ENCODE results near the gene IRF2.
"Not testable (repeated sequence)": the region's sequence is repeated elsewhere in the genome, so short reads cannot be mapped to it uniquely, and the experiment has no call there.

Gene IRF2

DNA sequence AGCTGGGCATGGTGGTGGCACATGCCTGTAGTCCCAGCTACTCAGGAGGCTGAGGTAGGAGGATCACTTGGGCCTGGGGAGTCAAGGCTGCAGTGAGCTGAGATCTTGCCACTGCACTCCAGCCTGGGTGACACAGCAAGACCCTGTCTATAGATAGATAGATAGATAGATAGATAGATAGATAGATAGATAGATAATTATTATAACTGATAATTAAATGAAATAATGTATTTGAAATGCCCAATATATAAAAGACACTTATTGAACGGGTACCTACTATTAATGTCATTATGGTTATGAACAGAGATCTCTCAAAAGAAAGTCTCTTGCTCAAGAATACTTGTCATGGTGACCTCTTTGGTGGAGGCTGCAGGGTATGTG lies 131.5 kb downstream of the IRF2 start:
- DNase-seq, result not testable (repeated sequence)

DNA sequence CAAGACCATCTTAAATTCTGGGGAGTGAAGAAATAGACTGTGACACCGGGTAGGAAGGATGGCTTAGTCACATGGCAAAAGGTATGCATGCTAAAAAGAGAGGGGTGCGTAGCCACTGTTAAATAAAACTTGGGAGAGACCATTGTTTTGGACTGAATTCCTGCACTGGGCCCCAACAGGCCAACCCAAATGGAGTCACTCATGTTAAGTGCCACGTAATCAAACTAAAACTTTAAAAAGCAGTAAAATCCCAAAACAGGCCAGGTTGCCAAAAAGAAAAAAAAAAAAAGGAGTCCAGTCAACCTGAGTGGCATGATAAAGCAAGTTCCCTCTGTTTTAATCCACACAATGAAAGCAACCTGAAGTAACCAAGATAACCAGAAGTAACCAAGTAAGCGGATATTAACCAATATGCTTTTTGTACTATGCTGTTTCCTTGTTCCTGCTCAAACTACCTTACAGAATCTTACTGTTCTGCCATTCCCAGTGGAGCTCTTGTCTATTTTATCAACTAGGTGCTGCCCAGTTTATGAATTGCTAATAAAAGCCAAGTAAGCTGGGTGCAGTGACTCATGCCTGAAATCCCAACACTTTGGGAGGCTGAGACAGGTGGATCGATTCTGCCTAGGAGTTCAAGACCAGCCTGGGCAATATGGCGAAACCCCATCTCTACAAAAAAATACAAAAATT lies 132.0 kb downstream of the IRF2 start:
- DNase-seq, result no peak

DNA sequence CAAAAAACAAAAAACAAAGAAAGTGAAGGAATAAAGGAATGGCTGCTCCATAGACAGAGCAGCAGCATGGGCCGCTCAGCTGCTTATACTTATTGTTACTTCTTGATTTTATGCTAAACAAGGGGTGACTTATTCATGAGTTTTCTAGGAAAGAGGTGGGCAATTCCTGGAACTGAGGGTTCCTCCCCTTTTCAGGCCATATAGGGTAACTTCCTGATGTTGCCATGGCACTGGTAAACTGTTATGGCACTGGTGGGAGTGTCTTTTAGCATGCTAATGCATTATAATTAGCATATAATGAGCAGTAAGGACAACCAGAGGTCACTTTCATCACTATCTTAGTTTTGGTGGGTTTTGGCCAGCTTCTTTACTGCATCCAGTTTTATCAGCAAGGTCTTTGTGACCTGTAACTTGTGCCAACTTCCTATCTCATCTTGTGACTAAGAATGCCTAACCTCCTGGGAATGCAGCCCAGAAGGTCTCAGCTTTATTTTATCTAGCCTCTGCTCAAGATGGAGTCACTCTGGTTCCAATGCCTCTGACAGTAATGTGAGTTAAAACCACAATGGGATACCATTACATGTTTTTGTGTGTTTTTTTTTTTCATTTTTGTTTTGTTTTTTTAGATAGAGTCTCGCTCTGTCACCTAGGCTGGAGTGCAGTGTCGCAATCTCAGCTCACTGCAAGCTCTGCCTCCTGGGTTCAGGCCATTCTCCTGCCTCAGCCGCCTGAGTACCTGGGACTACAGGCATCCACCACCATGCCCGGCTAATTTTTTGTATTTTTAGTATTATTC lies 134.8 kb downstream of the IRF2 start:
- not testable (repeated sequence) for DNase-seq

DNA sequence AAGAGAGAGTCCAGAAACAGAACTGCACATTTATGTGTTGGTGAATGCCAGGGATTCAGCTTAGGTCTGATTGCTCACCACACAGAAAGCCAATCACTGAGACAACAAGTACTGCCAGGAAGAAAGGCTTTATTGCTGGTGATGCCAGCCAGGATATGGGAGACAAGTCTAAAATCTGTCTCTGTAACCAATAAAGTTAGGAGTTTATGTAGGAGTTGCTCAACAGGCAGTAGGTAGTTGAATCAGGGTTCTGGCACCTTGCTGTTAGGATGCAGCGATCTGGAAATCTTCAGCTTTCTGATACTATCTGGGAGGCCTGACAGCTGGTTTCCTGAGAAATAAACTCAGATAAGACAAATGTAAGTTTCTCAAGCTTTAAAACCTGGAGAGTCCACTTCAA lies 136.4 kb downstream of the IRF2 start:
- no peak for DNase-seq
